ENCODE measurements around the gene SIVA1.

- TF ChIP-seq CTCF (IDR thresholded peaks at IDR 0.05; ENCODE audit: borderline replicate concordance, extremely low read depth, low read length, poor library complexity, severe bottlenecking) (no peak), EZH2 (IDR thresholded peaks at IDR 0.05; ENCODE audit: borderline replicate concordance, low read depth, low read length, severe bottlenecking) (no peak)
Observed at GRCh38 chr14:104718147-104718546, 34.8 kb upstream of the SIVA1 start.

Measured in DND-41 (cell line).